ENCODE measurements around the gene PCNX3. TPM values are rescaled to one million over a fixed set of nuclear protein-coding genes. Genes with fewer than 3 reads are reported as not detected.

Gene PCNX3
- total and polyA plus RNA-seq, 10 of the 15 experiments (the other 5 are each of a cell fraction or from before 2014, with no cell fraction given): 0.03 to 46.6 (median 8.4) TPM

DNA sequence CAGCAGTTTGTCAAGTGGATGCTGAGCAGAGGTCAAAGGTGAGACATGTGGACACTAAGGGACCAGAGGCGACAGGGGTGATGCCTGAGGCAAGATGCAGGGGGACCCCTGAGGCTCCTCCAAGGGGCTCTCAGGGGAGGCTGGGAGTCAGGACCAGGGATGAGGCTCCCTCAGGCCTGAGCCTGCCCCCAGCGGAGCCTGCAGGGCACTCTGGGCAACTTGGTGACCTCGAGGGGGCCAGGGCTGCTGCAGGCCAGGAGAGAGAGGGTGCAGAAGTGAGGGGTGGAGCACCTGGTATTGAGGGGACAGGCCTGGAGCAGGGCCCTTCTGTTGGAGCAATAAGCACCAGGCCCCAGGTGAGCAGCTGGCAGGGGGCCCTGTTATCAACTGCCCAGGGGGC is 33.6 kb upstream of the PCNX3 start:
- no peak overlapping the region for H3K27ac ChIP-seq (ENCODE audit: control insufficient read depth, insufficient read depth)
- POLR2A ChIA-PET: no interaction called here
- no peak overlapping the region for H3K4me3 ChIP-seq
- TF ChIP-seq HCFC1 (IDR thresholded peaks at IDR 0.05; ENCODE audit: low read length) (no peak), MEF2A (IDR thresholded peaks at IDR 0.05; ENCODE audit: insufficient read depth, low read depth, low read length) (no peak), TBL1XR1 (IDR thresholded peaks at IDR 0.05; ENCODE audit: low read depth, low read length) (no peak), MTA2 (IDR thresholded peaks at IDR 0.05; ENCODE audit: low read depth) (no peak), EED (IDR thresholded peaks at IDR 0.05; ENCODE audit: low read depth) (no peak), PAX8 (IDR thresholded peaks at IDR 0.05) (no peak)
- TF ChIP-seq, protein P1, sequence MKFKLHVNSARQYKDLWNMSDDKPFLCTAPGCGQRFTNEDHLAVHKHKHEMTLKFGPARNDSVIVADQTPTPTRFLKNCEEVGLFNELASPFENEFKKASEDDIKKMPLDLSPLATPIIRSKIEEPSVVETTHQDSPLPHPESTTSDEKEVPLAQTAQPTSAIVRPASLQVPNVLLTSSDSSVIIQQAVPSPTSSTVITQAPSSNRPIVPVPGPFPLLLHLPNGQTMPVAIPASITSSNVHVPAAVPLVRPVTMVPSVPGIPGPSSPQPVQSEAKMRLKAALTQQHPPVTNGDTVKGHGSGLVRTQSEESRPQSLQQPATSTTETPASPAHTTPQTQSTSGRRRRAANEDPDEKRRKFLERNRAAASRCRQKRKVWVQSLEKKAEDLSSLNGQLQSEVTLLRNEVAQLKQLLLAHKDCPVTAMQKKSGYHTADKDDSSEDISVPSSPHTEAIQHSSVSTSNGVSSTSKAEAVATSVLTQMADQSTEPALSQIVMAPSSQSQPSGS (IDR thresholded peaks at IDR 0.05; ENCODE audit: low read length): no peak
- TF ChIP-seq, protein P2, sequence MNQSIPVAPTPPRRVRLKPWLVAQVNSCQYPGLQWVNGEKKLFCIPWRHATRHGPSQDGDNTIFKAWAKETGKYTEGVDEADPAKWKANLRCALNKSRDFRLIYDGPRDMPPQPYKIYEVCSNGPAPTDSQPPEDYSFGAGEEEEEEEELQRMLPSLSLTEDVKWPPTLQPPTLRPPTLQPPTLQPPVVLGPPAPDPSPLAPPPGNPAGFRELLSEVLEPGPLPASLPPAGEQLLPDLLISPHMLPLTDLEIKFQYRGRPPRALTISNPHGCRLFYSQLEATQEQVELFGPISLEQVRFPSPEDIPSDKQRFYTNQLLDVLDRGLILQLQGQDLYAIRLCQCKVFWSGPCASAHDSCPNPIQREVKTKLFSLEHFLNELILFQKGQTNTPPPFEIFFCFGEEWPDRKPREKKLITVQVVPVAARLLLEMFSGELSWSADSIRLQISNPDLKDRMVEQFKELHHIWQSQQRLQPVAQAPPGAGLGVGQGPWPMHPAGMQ (IDR thresholded peaks at IDR 0.05; ENCODE audit: borderline replicate concordance): no peak
- TF ChIP-seq, protein P3, sequence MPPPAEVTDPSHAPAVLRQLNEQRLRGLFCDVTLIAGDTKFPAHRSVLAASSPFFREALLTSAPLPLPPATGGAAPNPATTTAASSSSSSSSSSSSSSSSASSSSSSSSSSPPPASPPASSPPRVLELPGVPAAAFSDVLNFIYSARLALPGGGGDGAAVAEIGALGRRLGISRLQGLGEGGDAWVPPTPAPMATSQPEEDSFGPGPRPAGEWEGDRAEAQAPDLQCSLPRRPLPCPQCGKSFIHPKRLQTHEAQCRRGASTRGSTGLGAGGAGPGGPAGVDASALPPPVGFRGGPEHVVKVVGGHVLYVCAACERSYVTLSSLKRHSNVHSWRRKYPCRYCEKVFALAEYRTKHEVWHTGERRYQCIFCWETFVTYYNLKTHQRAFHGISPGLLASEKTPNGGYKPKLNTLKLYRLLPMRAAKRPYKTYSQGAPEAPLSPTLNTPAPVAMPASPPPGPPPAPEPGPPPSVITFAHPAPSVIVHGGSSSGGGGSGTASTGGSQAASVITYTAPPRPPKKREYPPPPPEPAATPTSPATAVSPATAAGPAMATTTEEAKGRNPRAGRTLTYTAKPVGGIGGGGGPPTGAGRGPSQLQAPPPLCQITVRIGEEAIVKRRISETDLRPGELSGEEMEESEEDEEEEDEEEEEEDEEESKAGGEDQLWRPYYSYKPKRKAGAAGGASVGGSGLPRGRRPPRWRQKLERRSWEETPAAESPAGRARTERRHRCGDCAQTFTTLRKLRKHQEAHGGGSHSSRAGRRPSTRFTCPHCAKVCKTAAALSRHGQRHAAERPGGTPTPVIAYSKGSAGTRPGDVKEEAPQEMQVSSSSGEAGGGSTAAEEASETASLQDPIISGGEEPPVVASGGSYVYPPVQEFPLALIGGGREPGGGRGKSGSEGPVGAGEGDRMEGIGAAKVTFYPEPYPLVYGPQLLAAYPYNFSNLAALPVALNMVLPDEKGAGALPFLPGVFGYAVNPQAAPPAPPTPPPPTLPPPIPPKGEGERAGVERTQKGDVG (CRISPR knock-in tag; IDR thresholded peaks at IDR 0.05): no peak
- H3K36me3 ChIP-seq (ENCODE audit: control insufficient read depth in 2 of 2, insufficient read depth in 2 of 2, low read length in 1 of 2): peaks cover 17% of the 10 kb centered on the region in 2 experiments; a peak in 3 of 4 replicates
- no peak overlapping the region for H2AFZ ChIP-seq (ENCODE audit: control insufficient read depth, low read depth, low read length)
- no peak for DNase-seq (ENCODE audit: low read depth, low spot score)
- in situ Hi-C loops (cut with MboI) (no loop called here), intact Hi-C loops (cut with micrococcal nuclease; ENCODE audit: unreplicated experiment) (no loop called here)
- H3K9me3 ChIP-seq (replicated peaks; ENCODE audit: control insufficient read depth, insufficient read depth, low read length): no peaks in the 10 kb centered on the region
- no peaks in the 10 kb centered on the region; the same call in 1 of the 2 replicates for H4K20me1 ChIP-seq (ENCODE audit: control insufficient read depth, insufficient read depth)
- H3K79me2 ChIP-seq (ENCODE audit: control insufficient read depth, insufficient read depth, low read length): peaks cover 34% of the 10 kb centered on the region
- H3K4me2 ChIP-seq (ENCODE audit: control insufficient read depth, insufficient read depth): no peak overlapping the region
- no peaks in the 10 kb centered on the region for H3K27me3 ChIP-seq (replicated peaks in 1 of 2; ENCODE audit: control insufficient read depth in 2 of 2, insufficient read depth in 2 of 2, low read length in 1 of 2)
- no TSS peak for BruUV-seq (replicated peaks)
- RAD21 ChIA-PET (ENCODE audit: unreplicated experiment): no interaction called here
- ATAC-seq: no peak
- FAIRE-seq: no peak
- CTCF ChIA-PET: interaction anchor here (2.3 kb wide), 1 partner anchor 12 kb away, joined by 9 read pairs; no protein-coding TSS in a partner anchor
- no peak overlapping the region for H3K9ac ChIP-seq (ENCODE audit: control insufficient read depth, insufficient read depth, low read length)
- WGBS (ENCODE audit: insufficient coverage, insufficient replicate concordance, low lambda C conversion rate, missing lambda C conversion rate): 68% methylated on average over 3 of the region's 3 CpGs
- SMC1A ChIA-PET (ENCODE audit: uncharacterized antibody, unreplicated experiment): no interaction called here
- H3K4me1 ChIP-seq (ENCODE audit: control insufficient read depth, insufficient read depth, low read length): peaks cover 29% of the 10 kb centered on the region
